ENCODE measurements around the gene RNF224.

Gene RNF224

DNA sequence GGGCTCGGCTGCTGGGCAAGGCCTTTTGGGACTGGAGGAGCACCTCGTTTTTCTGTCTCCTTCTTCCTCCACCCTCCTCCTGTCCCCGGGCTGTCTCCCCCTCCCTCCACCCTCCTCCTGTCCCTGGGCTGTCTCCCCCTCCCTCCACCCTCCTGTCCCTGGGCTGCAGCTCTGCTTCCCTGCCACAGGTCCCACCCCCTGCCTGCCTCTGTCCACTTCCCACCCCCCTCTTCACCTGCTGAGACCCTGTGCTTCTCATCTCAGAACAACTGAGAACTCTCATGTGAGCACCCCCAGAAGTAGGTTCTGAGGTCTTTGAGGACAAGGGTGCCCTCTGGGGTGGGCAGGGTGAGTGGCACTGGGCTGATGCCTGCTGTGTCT, 44.4 kb downstream of the RNF224 start:
- H3K36me3 ChIP-seq (ENCODE audit: low read length): no peaks in the 10 kb centered on the region
- no peaks in the 10 kb centered on the region for H3K9me2 ChIP-seq (replicated peaks; ENCODE audit: insufficient read depth, low read length)
- H3F3A ChIP-seq (ENCODE audit: insufficient read depth): 0 out of 2 replicates have a peak, but pooled peaks cover 9% of the 10 kb centered on the region
- H3K27ac ChIP-seq (ENCODE audit: low read depth, low read length): no peak overlapping the region
- H3K4me2 ChIP-seq (ENCODE audit: low read depth, low read length, poor library complexity, severe bottlenecking): no peak overlapping the region
- no peaks in the 10 kb centered on the region for H3K27me3 ChIP-seq (ENCODE audit: low read length)
- H3K9ac ChIP-seq (ENCODE audit: low read length): no peak overlapping the region
- H4K20me1 ChIP-seq (ENCODE audit: low read depth, low read length): no peaks in the 10 kb centered on the region
- no peak overlapping the region for H3K4me3 ChIP-seq (ENCODE audit: insufficient read depth, low read length, poor library complexity, severe bottlenecking)
- no peaks in the 10 kb centered on the region for H3K9me3 ChIP-seq (ENCODE audit: insufficient read depth, low read length)
- H3K79me2 ChIP-seq (ENCODE audit: insufficient read depth, low read length): no peaks in the 10 kb centered on the region
- TF ChIP-seq EZH2phosphoT487 (conservative IDR thresholded peaks at IDR 0.05; ENCODE audit: low read length): no peak
- TF ChIP-seq, protein P1, sequence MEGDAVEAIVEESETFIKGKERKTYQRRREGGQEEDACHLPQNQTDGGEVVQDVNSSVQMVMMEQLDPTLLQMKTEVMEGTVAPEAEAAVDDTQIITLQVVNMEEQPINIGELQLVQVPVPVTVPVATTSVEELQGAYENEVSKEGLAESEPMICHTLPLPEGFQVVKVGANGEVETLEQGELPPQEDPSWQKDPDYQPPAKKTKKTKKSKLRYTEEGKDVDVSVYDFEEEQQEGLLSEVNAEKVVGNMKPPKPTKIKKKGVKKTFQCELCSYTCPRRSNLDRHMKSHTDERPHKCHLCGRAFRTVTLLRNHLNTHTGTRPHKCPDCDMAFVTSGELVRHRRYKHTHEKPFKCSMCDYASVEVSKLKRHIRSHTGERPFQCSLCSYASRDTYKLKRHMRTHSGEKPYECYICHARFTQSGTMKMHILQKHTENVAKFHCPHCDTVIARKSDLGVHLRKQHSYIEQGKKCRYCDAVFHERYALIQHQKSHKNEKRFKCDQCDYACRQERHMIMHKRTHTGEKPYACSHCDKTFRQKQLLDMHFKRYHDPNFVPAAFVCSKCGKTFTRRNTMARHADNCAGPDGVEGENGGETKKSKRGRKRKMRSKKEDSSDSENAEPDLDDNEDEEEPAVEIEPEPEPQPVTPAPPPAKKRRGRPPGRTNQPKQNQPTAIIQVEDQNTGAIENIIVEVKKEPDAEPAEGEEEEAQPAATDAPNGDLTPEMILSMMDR (IDR thresholded peaks at IDR 0.05; ENCODE audit: insufficient read depth, low read length, poor library complexity, severe bottlenecking): no peak
- H2AFZ ChIP-seq (ENCODE audit: low read depth, low read length, severe bottlenecking): no peak overlapping the region

DNA sequence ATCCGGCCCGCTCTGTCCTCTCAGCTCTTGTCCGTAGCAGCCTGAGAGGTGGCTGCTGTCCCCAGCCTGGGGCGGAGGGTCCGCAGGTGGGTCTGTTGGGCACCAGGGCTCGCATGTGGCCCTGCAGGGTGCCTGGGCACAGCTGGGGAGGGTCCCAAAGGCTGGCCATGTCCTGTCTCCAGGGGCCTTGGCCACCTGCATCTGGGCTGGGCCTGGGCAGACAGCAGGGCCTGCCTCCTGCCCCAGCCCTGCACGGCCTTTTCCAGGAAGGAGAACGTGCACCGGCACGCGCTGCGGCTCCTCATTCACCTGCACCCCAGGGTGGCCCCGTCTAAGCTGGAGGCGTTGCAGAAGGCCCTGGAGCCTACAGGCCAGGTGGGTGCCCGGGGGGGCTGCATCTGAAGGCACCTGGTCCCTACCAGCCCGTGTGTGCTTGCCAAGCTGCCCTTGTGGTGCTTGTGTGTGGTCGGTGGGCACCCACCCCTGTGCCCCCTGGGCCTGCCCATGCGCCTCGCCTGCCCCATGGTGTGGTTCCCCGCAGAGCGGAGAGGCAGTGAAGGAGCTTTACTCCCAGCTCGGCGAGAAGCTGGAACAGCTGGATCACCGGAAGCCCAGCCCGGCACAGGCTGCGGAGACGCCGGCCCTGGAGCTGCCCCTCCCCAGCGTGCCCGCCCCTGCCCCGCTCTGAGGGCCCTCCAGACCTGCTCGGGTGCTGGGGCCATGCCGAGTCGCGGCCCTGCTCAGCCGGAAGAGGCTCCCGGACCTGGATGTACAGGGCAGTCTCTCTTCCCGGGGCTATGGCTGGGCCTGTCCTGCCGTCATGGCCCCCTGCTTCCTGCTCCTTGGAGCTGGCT, 45.2 kb downstream of the RNF224 start:
- Histone ChIP-seq H3K9me3 (ENCODE audit: insufficient read depth, low read length) (no peaks in the 10 kb centered on the region), H3K4me3 (ENCODE audit: insufficient read depth, low read length, poor library complexity, severe bottlenecking) (no peak overlapping the region), H4K20me1 (ENCODE audit: low read depth, low read length) (no peaks in the 10 kb centered on the region), H3K36me3 (ENCODE audit: low read length) (no peaks in the 10 kb centered on the region), H3K9me2 (replicated peaks; ENCODE audit: insufficient read depth, low read length) (no peaks in the 10 kb centered on the region), H3K27me3 (ENCODE audit: low read length) (no peaks in the 10 kb centered on the region), H3K79me2 (ENCODE audit: insufficient read depth, low read length) (no peaks in the 10 kb centered on the region), H3K4me2 (ENCODE audit: low read depth, low read length, poor library complexity, severe bottlenecking) (no peak overlapping the region), H2AFZ (ENCODE audit: low read depth, low read length, severe bottlenecking) (no peak overlapping the region), H3K27ac (ENCODE audit: low read depth, low read length) (no peak overlapping the region), H3F3A (ENCODE audit: insufficient read depth) (0 out of 2 replicates have a peak, but pooled peaks cover 9% of the 10 kb centered on the region), H3K9ac (ENCODE audit: low read length) (no peak overlapping the region)
- TF ChIP-seq, protein P1 (IDR thresholded peaks at IDR 0.05; ENCODE audit: insufficient read depth, low read length, poor library complexity, severe bottlenecking): no peak
- TF ChIP-seq EZH2phosphoT487 (conservative IDR thresholded peaks at IDR 0.05; ENCODE audit: low read length): no peak

DNA sequence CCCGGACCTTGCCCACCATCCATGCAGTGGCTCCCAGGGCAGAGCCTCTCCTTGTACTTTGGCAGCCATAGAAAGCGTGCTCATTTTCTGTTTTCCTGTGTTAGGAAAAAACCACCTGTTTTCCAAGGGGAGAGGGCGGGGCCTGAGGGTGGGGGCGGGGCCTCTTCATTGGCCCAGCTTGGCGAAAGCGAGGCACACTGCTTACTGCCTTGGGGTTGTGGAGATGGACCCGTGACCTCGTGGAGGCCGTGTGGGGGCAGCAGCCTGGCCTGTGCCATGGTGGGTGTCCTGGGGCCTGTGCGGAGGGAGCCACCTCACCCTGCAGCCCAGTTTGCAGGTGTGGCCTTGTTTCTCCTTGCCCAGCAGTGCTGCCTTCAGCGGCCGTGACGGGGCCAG, 45.8 kb downstream of the RNF224 start:
- no peaks in the 10 kb centered on the region for H3K36me3 ChIP-seq (ENCODE audit: low read length)
- H3K4me2 ChIP-seq (ENCODE audit: low read depth, low read length, poor library complexity, severe bottlenecking): no peak overlapping the region
- TF ChIP-seq, protein P1 (IDR thresholded peaks at IDR 0.05; ENCODE audit: insufficient read depth, low read length, poor library complexity, severe bottlenecking): no peak
- no peak for TF ChIP-seq EZH2phosphoT487 (conservative IDR thresholded peaks at IDR 0.05; ENCODE audit: low read length)
- H4K20me1 ChIP-seq (ENCODE audit: low read depth, low read length): no peaks in the 10 kb centered on the region
- no peak overlapping the region for H3K4me3 ChIP-seq (ENCODE audit: insufficient read depth, low read length, poor library complexity, severe bottlenecking)
- no peaks in the 10 kb centered on the region for H3K27me3 ChIP-seq (ENCODE audit: low read length)
- H2AFZ ChIP-seq (ENCODE audit: low read depth, low read length, severe bottlenecking): no peak overlapping the region
- H3K9ac ChIP-seq (ENCODE audit: low read length): no peak overlapping the region
- H3F3A ChIP-seq (ENCODE audit: insufficient read depth): 0 out of 2 replicates have a peak, but pooled peaks cover 6% of the 10 kb centered on the region
- H3K27ac ChIP-seq (ENCODE audit: low read depth, low read length): no peak overlapping the region
- no peaks in the 10 kb centered on the region for H3K9me2 ChIP-seq (replicated peaks; ENCODE audit: insufficient read depth, low read length)
- H3K9me3 ChIP-seq (ENCODE audit: insufficient read depth, low read length): no peaks in the 10 kb centered on the region
- H3K79me2 ChIP-seq (ENCODE audit: insufficient read depth, low read length): no peaks in the 10 kb centered on the region

All from SU-DHL-6 (cell line).